MCF 10A (cell line): Measurements from ENCODE around the gene ARMH3. TPM values are rescaled to one million over a fixed set of nuclear protein-coding genes. Genes with fewer than 3 reads are reported as not detected.

Experiments
- BruUV-seq: library from RNA; stranded (reverse); fragments of 400-500 nt; replicated peaks from 2 replicates; lab custom pipeline; 2021; lab: Mats Ljungman, UMichigan
- CTCF ChIA-PET: fragments of 300-600 bp; sonication (Branson Sonifier 250); formaldehyde crosslinking; extraction: SDS; loops from one replicate; lab custom pipeline; 2021; ENCODE audit warnings: antibody characterized with exemption, inconsistent platforms; lab: Yijun Ruan, JAX
- POLR2A ChIA-PET: fragments of 300-600, 350-650 bp; sonication (Branson Sonifier 250); formaldehyde crosslinking; extraction: SDS; loops from one replicate; lab custom pipeline; 2020; ENCODE audit warnings: antibody characterized with exemption, inconsistent platforms; lab: Yijun Ruan, JAX
- DNase-seq: peaks from one replicate; pipeline ENCODE4 v3.0.0-alpha.2; 2018; ENCODE audit not compliant: unreplicated experiment
- H3K27ac Mint-ChIP-seq: one replicate; pipeline ENCODE4 v1.8.0; 2022; ENCODE audit warnings: mild to moderate bottlenecking, low read depth, mixed read lengths; ENCODE audit not compliant: unreplicated experiment
- H3K27me3 Mint-ChIP-seq: one replicate; pipeline ENCODE4 v1.8.0; 2022; ENCODE audit warnings: mixed read lengths; ENCODE audit not compliant: insufficient read depth, unreplicated experiment
- H3K36me3 Mint-ChIP-seq: one replicate; pipeline ENCODE4 v1.8.0; 2022; ENCODE audit warnings: mild to moderate bottlenecking, moderate library complexity, mixed read lengths; ENCODE audit not compliant: insufficient read depth, unreplicated experiment
- H3K4me1 Mint-ChIP-seq: one replicate; pipeline ENCODE4 v1.8.0; 2022; ENCODE audit warnings: mixed read lengths; ENCODE audit not compliant: insufficient read depth, unreplicated experiment
- H3K4me3 Mint-ChIP-seq: one replicate; pipeline ENCODE4 v1.8.0; 2022; ENCODE audit warnings: mild to moderate bottlenecking, moderate library complexity, mixed read lengths; ENCODE audit not compliant: unreplicated experiment
- H3K9me3 Mint-ChIP-seq: one replicate; pipeline ENCODE4 v1.8.0; 2022; ENCODE audit warnings: mixed read lengths; ENCODE audit not compliant: unreplicated experiment
- CTCF ChIP-seq: fragments of 200-600 bp; IDR thresholded peaks from one replicate; pipeline ENCODE4 v1.8.0; 2022; ENCODE audit warnings: antibody characterized with exemption, mild to moderate bottlenecking; ENCODE audit not compliant: unreplicated experiment
- intact Hi-C: fragments of 100-400 bp; cut with micrococcal nuclease; formaldehyde crosslinking; loops from 2 replicates; pipeline ENCODE4 v1.14.1; 2022
- total RNA-seq: library from RNA; stranded (reverse); gene quantifications from 2 replicates; pipeline ENCODE4 v1.2.3, GENCODE V29; 2022

Gene ARMH3
- total RNA-seq, 1 experiment from 2014 or later: 17.6 TPM

GRCh38 chr10:101839002-101839401, 217.0 kb downstream of the ARMH3 start:
- H3K27me3 Mint-ChIP-seq: no peaks in the 10 kb centered on the region
- H3K4me3 Mint-ChIP-seq: peak overlapping the region; percentile 35
- POLR2A ChIA-PET: interaction anchor here (2.4 kb wide), 1 partner anchor 20 kb away, joined by 16 read pairs; the partner anchor contains the start of gene OGA
- intact Hi-C loops: no loop called here
- no TSS peak for BruUV-seq
- no peak for DNase-seq
- TF ChIP-seq CTCF: no peak
- peaks cover 22% of the 10 kb centered on the region for H3K4me1 Mint-ChIP-seq
- CTCF ChIA-PET: interaction anchor here (0.6 to 4.6 kb wide), 8 partner anchors 11 to 288 kb away, joined by 3 to 69 read pairs (median 4); no protein-coding TSS in a partner anchor
- no peaks in the 10 kb centered on the region for H3K9me3 Mint-ChIP-seq
- H3K36me3 Mint-ChIP-seq: peaks cover 2% of the 10 kb centered on the region
- H3K27ac Mint-ChIP-seq: no peak overlapping the region

- H3K4me3 Mint-ChIP-seq: peak overlapping the region; percentile 35
- H3K4me1 Mint-ChIP-seq: peaks cover 22% of the 10 kb centered on the region
- H3K9me3 Mint-ChIP-seq: no peaks in the 10 kb centered on the region
- H3K27ac Mint-ChIP-seq: no peak overlapping the region
- DNase-seq: no peak
- H3K27me3 Mint-ChIP-seq: no peaks in the 10 kb centered on the region
- ChIA-PET POLR2A (no interaction called here), CTCF (interaction anchor here (0.5 to 4.6 kb wide), 4 partner anchors 18 to 781 kb away, joined by 3 to 53 read pairs (median 4); no protein-coding TSS in a partner anchor)
- no peak for TF ChIP-seq CTCF
- H3K36me3 Mint-ChIP-seq: no peaks in the 10 kb centered on the region
- intact Hi-C loops: no loop called here
- no TSS peak for BruUV-seq
Observed at GRCh38 chr10:101838416-101838970, 217.5 kb downstream of the ARMH3 start.

- POLR2A ChIA-PET: interaction anchor here (1.2 kb wide), 1 partner anchor 19 kb away, joined by 3 read pairs; the partner anchor contains the start of gene OGA
- no peak for TF ChIP-seq CTCF
- Mint-ChIP-seq H3K4me1 (peaks cover 22% of the 10 kb centered on the region), H3K27me3 (no peaks in the 10 kb centered on the region), H3K27ac (no peak overlapping the region), H3K36me3 (no peaks in the 10 kb centered on the region), H3K9me3 (no peaks in the 10 kb centered on the region), H3K4me3 (no peak overlapping the region)
- intact Hi-C loops: no loop called here
- no peak for DNase-seq
- CTCF ChIA-PET: interaction anchor here (0.6 to 4.6 kb wide), 10 partner anchors 8 to 229 kb away, joined by 3 to 53 read pairs (median 4); partner anchors contain the start of genes HPS6 and OGA
- BruUV-seq: no TSS peak
Observed at GRCh38 chr10:101837748-101838147, 218.2 kb downstream of the ARMH3 start.

- Mint-ChIP-seq H3K36me3 (peaks cover 8% of the 10 kb centered on the region), H3K27me3 (no peaks in the 10 kb centered on the region), H3K4me1 (peaks cover 32% of the 10 kb centered on the region), H3K9me3 (no peaks in the 10 kb centered on the region), H3K4me3 (no peak overlapping the region), H3K27ac (no peak overlapping the region)
- intact Hi-C loops: no loop called here
- TF ChIP-seq CTCF: no peak
- POLR2A ChIA-PET: interaction anchor here (0.7 to 1.2 kb wide), 2 partner anchors 16 to 91 kb away, joined by 3 to 8 read pairs; partner anchors contain the start of gene OGA
- CTCF ChIA-PET: interaction anchor here (0.6 to 4.6 kb wide), 23 partner anchors 8 to 651 kb away, joined by 3 to 53 read pairs (median 4); partner anchors contain the start of genes C10orf95 and OGA
- no TSS peak for BruUV-seq
- no peak for DNase-seq
Observed at GRCh38 chr10:101835362-101835761, 220.6 kb downstream of the ARMH3 start.
